Lower leg skin (tissue), 4 donors: ENCODE data around the gene SKI. TPM values are rescaled to one million over a fixed set of nuclear protein-coding genes. Genes with fewer than 3 reads are reported as not detected.

Source experiments
- DNase-seq, 2 donors: peaks; one replicate each; pipeline ENCODE4 v3.0.0-alpha.2; 2019; ENCODE audit warnings: low spot score in 2 of 2
- H3K4me3 ChIP-seq: fragments of 200-600 bp; sonication (generic); 2 replicates; pipeline ENCODE4 v1.5.1; 2017; ENCODE audit warnings: mild to moderate bottlenecking, low read depth; ENCODE audit not compliant: poor library complexity, severe bottlenecking
- POLR2A ChIP-seq, 2 donors: fragments of 450-650 bp; IDR thresholded peaks; one replicate each; pipeline ENCODE4 v1.6.1; 2016 to 2017; ENCODE audit warnings: antibody characterized with exemption in 2 of 2, mild to moderate bottlenecking in 1 of 2, moderate library complexity in 1 of 2
- WGBS, 2 donors: methylation state at CpG; one replicate each; pipeline ENCODE4 v1.1.5; 2018; 5-methylcytosine and 5-hydroxymethylcytosine counted together
- intact Hi-C: fragments of 100-400 bp; cut with DNase I; formaldehyde crosslinking; loops from one replicate; pipeline ENCODE4 v1.15.0; 2023; ENCODE audit warnings: low total_unique reads
- total RNA-seq, 4 donors: library from RNA; depleted of rRNA; stranded (reverse); fragments of >200 nt; gene quantifications; one replicate each; pipeline ENCODE4 v1.1.0, GENCODE V29; 2016
- TF ChIP-seq, protein P1 (sequence below), 3 donors: fragments of 450-650 bp; IDR thresholded peaks; one replicate each; pipeline ENCODE4 v1.5.1; 2016; ENCODE audit warnings: antibody characterized with exemption in 3 of 3, mild to moderate bottlenecking in 3 of 3, moderate library complexity in 2 of 3

Gene SKI
- total RNA-seq, 4 donors from 2014 or later: 67.3 to 80.8 (median 75.4) TPM

DNA sequence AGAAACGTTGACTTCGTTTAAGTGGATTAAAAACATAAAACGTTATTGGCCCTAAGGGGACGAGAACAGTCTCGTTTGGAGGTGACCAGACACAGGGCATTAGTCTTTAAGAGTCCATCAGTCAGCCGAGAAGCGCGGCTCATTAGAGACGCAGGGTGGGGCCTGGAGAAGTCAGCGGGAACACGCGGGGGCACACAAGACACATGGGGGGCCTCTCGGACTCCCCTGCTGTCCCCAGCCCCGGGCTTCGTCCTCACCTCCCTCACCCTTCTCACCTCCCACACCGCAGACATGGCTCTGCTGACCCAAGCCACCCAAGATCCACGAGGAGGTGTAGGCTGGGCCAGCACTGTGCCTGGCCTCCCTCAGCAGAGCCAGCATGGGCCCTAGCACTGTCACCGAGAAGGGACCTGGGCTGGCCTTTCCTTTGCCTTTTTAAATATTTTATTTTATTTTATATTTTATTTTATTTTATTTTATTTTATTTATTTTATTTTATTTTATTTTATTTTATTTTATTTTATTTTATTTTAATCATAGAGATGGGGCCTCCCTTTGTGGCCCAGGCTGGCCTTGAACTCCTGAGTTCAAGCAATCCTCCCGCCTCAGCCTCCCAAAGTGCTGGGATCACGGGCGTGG lies 114.4 kb downstream of the SKI start:
- intact Hi-C loops: no loop called here
- DNase-seq: no peak
- TF ChIP-seq POLR2A (IDR thresholded peaks at IDR 0.05): no peak
- TF ChIP-seq, protein P1, sequence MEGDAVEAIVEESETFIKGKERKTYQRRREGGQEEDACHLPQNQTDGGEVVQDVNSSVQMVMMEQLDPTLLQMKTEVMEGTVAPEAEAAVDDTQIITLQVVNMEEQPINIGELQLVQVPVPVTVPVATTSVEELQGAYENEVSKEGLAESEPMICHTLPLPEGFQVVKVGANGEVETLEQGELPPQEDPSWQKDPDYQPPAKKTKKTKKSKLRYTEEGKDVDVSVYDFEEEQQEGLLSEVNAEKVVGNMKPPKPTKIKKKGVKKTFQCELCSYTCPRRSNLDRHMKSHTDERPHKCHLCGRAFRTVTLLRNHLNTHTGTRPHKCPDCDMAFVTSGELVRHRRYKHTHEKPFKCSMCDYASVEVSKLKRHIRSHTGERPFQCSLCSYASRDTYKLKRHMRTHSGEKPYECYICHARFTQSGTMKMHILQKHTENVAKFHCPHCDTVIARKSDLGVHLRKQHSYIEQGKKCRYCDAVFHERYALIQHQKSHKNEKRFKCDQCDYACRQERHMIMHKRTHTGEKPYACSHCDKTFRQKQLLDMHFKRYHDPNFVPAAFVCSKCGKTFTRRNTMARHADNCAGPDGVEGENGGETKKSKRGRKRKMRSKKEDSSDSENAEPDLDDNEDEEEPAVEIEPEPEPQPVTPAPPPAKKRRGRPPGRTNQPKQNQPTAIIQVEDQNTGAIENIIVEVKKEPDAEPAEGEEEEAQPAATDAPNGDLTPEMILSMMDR (IDR thresholded peaks at IDR 0.05): no peak
- WGBS, 2 donors: 83% methylated on average over 21 of the region's 21 CpGs
- H3K4me3 ChIP-seq: no peak overlapping the region

DNA sequence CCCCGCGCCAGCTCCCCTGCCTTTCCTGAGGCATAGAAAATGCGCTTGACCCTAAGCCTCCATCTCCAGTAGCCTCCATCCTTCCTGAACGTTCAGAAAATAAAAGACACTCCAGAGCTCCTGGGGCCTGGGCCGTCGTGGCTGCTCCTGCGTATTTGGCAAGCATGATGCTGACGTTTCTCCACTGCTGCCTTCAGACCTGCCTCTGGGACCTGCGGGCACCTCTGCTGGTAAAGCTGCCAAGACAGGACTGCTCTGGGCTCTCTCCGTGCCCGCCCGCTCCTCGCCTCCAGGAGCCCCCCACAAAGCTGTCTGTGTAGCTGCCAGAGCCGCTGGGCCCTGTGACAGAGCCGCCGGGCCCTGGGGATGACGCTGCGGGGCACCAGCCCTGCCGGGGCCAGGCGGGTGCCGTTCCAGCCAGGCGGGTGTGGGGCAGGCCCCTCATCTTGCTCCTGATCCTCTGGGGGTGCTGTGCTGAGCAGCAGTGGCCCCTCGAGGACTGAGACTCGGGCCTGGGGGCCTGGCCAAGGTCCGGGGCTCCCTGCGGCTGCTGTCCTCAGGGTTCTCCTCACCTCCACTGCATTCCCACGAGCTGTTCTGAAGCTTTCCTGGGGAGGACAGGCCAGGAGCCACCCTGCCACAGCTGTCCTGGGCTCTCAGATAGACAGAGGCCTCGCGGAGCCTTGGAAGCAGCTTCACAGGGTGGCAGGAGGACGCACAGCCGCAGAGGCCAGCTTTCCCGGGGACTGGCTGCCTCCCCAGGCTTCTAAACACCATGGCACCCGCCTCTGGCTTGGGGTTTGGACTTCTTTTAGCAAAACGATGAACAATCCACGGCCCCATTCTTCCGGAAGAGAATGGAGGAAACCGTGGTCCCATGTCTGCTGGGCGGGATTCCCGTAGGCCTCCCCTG lies 115.2 kb downstream of the SKI start:
- H3K4me3 ChIP-seq: no peak overlapping the region
- DNase-seq: no peak
- 57 to 69% methylated on average over 23 to 33 of the region's 39 CpGs for WGBS, 2 donors
- TF ChIP-seq, protein P1 (IDR thresholded peaks at IDR 0.05): no peak
- TF ChIP-seq POLR2A (IDR thresholded peaks at IDR 0.05): no peak
- intact Hi-C loops: no loop called here

GRCh38 chr1:2344121-2344681 lies 116.1 kb downstream of the SKI start:
- intact Hi-C loops: no loop called here
- no peak for DNase-seq
- WGBS, 2 donors: 63 to 75% methylated on average over 12 to 23 of the region's 24 CpGs
- TF ChIP-seq POLR2A (IDR thresholded peaks at IDR 0.05): no peak
- TF ChIP-seq, protein P1 (IDR thresholded peaks at IDR 0.05): no peak
- H3K4me3 ChIP-seq: no peak overlapping the region

DNA sequence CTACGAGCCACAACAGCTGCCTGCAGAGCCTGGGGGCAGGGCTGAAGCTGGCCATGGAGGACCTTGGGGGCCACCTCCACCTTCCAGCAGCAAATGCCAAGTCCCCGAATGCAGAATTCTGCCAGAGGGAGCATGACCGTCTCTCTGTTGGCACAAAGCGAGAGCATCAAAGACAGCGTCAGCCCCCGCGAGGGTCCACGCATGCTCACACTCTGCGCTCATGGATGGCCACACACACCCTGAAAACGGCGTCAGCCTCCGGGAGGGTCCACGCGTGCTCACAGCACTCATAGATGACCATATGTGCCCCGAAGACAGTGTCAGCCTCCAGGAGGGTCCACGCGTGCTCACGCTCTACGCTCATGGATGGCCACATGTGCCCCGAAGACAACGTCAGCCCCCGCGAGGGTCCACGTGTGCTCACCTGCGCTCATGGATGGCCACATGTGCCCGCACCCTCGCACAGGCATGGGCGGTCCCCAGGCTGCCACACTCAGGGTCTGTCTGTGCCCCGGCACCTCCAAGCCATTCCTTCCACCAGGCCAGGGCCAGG lies 116.7 kb downstream of the SKI start:
- DNase-seq: peak in 1 of 2 donors; percentile 85
- TF ChIP-seq, protein P1 (IDR thresholded peaks at IDR 0.05): no peak
- no peak for TF ChIP-seq POLR2A (IDR thresholded peaks at IDR 0.05)
- WGBS, 2 donors: 91 to 93% methylated on average over 27 to 29 of the region's 29 CpGs
- no peak overlapping the region for H3K4me3 ChIP-seq
- intact Hi-C loops: no loop called here

GRCh38 chr1:2345297-2346075 lies 117.4 kb downstream of the SKI start:
- peak in 1 of 2 donors; percentile 81 for DNase-seq
- TF ChIP-seq, protein P1 (IDR thresholded peaks at IDR 0.05): no peak
- no peak for TF ChIP-seq POLR2A (IDR thresholded peaks at IDR 0.05)
- no peak overlapping the region for H3K4me3 ChIP-seq
- 84 to 86% methylated on average over 20 to 24 of the region's 24 CpGs for WGBS, 2 donors
- intact Hi-C loops: no loop called here
